WTC11 (cell line): Measurements from ENCODE around the gene THOC1.

Source experiments
- ATF2 ChIP-seq: sonication (generic); formaldehyde crosslinking; IDR thresholded peaks from 2 replicates; pipeline ENCODE4 v1.8.1; 2022; ENCODE audit warnings: low read depth, missing genetic modification reagents, borderline replicate concordance
- ATF3 ChIP-seq: sonication (generic); formaldehyde crosslinking; conservative IDR thresholded peaks from 2 replicates; pipeline ENCODE4 v1.8.1; 2022; ENCODE audit warnings: mild to moderate bottlenecking, missing genetic modification reagents
- CBFB ChIP-seq: sonication (generic); formaldehyde crosslinking; IDR thresholded peaks from 2 replicates; pipeline ENCODE4 v1.8.1; 2022; ENCODE audit warnings: mild to moderate bottlenecking, low read depth, missing genetic modification reagents
- CTCF ChIP-seq: fragments of 200-600 bp; IDR thresholded peaks from 2 replicates; pipeline ENCODE4 v1.8.0; 2022; ENCODE audit warnings: antibody characterized with exemption
- TCF7 ChIP-seq: sonication (generic); formaldehyde crosslinking; IDR thresholded peaks from 2 replicates; pipeline ENCODE4 v1.8.0; 2022; ENCODE audit warnings: mild to moderate bottlenecking, low read depth, missing genetic modification reagents, moderate library complexity

- TF ChIP-seq ATF3 (CRISPR knock-in tag) (no peak), TCF7 (no peak), ATF2 (CRISPR knock-in tag) (no peak), CBFB (CRISPR knock-in tag) (no peak), CTCF (no peak)
Observed at GRCh38 chr18:261398-262073, 6.3 kb downstream of the THOC1 start.
